Stomach (tissue), 4 donors: ENCODE results near the gene QSER1.

Source experiments
- CTCF ChIP-seq, 7 experiments: fragments of 450-650 bp in 4 of 7; fragments of 200-600 bp in 3 of 7; sonication (generic) in 3 of 7; IDR thresholded peaks; one replicate each; pipeline ENCODE4 v1.5.1; 2016 to 2019; ENCODE audit warnings: antibody characterized with exemption in 7 of 7, control low read depth in 2 of 7, mild to moderate bottlenecking in 1 of 7
- EP300 ChIP-seq: sonication (generic); formaldehyde crosslinking; IDR thresholded peaks from one replicate; pipeline ENCODE4 v1.6.1; 2017; ENCODE audit warnings: antibody characterized with exemption
- POLR2AphosphoS5 ChIP-seq, 3 donors: sonication (generic); formaldehyde crosslinking; IDR thresholded peaks; one replicate each; pipeline ENCODE4 v1.6.1; 2016; ENCODE audit warnings: antibody characterized with exemption in 3 of 3

DNA sequence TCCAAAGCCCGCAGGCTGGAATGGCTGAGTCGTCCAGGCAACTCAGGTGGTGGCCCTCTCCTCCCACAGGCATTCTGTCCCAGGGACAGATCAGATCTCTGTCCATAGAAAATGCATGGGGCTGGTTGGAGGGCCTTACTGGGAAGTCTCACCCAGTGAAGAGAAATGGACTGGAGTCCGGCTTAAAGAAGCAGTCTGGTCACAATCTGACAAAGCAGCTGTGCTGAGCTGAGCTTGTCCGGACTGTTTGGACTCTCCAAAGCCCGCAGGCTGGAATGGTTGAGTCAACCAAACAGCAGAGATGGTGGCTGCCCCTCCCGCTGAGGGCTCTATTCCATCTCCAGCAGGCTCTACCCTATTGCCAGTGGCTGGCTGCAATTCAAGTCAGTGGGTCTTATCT, 108.7 kb downstream of the QSER1 start:
- TF ChIP-seq POLR2AphosphoS5 (IDR thresholded peaks at IDR 0.05) = no peak
- no peak for TF ChIP-seq CTCF (IDR thresholded peaks at IDR 0.05)
- no peak for TF ChIP-seq EP300
